ENCODE data around the gene BCORL1. TPM values are rescaled to one million over a fixed set of nuclear protein-coding genes. Genes with fewer than 3 reads are reported as not detected.

The BCORL1 gene
- total and polyA plus RNA-seq, 2 donors from 2014 or later = 3.9 to 14.1 TPM

GRCh38 chrX:129996120-129996519, 13.7 kb downstream of the BCORL1 start:
- Histone ChIP-seq H3K9me3 (ENCODE audit: control insufficient read depth in 2 of 3, insufficient read depth in 1 of 3, low read length in 3 of 3) (no peaks in the 10 kb centered on the region), H3K9ac (ENCODE audit: low read length in 3 of 3) (no peak overlapping the region), H3K27ac (ENCODE audit: low read depth in 2 of 2, low read length in 2 of 2) (no peak overlapping the region), H3K4me3 (ENCODE audit: low read length in 3 of 3) (no peak overlapping the region), H3K36me3 (ENCODE audit: control insufficient read depth in 2 of 3, insufficient read depth in 3 of 3, low read length in 3 of 3) (no peaks in the 10 kb centered on the region), H3K4me1 (ENCODE audit: control insufficient read depth in 2 of 3, insufficient read depth in 2 of 3, low read depth in 1 of 3, low read length in 3 of 3) (no peaks in the 10 kb centered on the region), H3K27me3 (ENCODE audit: control insufficient read depth, insufficient read depth, low read length) (no peaks in the 10 kb centered on the region)
- DNase-seq (no peak), FAIRE-seq (no peak)
- intact Hi-C loops (cut with DNase I) = no loop called here
- no peak for TF ChIP-seq CTCF (IDR thresholded peaks at IDR 0.05; ENCODE audit: borderline replicate concordance, extremely low read depth, insufficient read depth)

GRCh38 chrX:129997086-129997485, 14.7 kb downstream of the BCORL1 start:
- Histone ChIP-seq H3K36me3 (ENCODE audit: control insufficient read depth in 2 of 3, insufficient read depth in 3 of 3, low read length in 3 of 3) (no peaks in the 10 kb centered on the region), H3K9me3 (ENCODE audit: control insufficient read depth in 2 of 3, insufficient read depth in 1 of 3, low read length in 3 of 3) (no peaks in the 10 kb centered on the region), H3K27me3 (ENCODE audit: control insufficient read depth, insufficient read depth, low read length) (no peaks in the 10 kb centered on the region), H3K4me1 (ENCODE audit: control insufficient read depth in 2 of 3, insufficient read depth in 2 of 3, low read depth in 1 of 3, low read length in 3 of 3) (no peaks in the 10 kb centered on the region), H3K4me3 (ENCODE audit: low read length in 3 of 3) (no peak overlapping the region), H3K27ac (ENCODE audit: low read depth in 2 of 2, low read length in 2 of 2) (no peak overlapping the region), H3K9ac (ENCODE audit: low read length in 3 of 3) (no peak overlapping the region)
- intact Hi-C loops (cut with DNase I) = no loop called here
- no peak for TF ChIP-seq CTCF (IDR thresholded peaks at IDR 0.05; ENCODE audit: borderline replicate concordance, extremely low read depth, insufficient read depth)
- FAIRE-seq (no peak), DNase-seq (no peak)

- no peaks in the 10 kb centered on the region for H3K4me1 ChIP-seq (ENCODE audit: control insufficient read depth in 2 of 3, insufficient read depth in 2 of 3, low read depth in 1 of 3, low read length in 3 of 3)
- no peak overlapping the region for H3K4me3 ChIP-seq (ENCODE audit: low read length in 3 of 3)
- DNase-seq = no peak
- no peaks in the 10 kb centered on the region for H3K9me3 ChIP-seq (ENCODE audit: control insufficient read depth in 2 of 3, insufficient read depth in 1 of 3, low read length in 3 of 3)
- H3K27ac ChIP-seq (ENCODE audit: low read depth in 2 of 2, low read length in 2 of 2) = no peak overlapping the region
- intact Hi-C loops (cut with DNase I) = no loop called here
- no peaks in the 10 kb centered on the region for H3K27me3 ChIP-seq (ENCODE audit: control insufficient read depth, insufficient read depth, low read length)
- FAIRE-seq = no peak
- H3K9ac ChIP-seq (ENCODE audit: low read length in 3 of 3) = no peak overlapping the region
- no peak for TF ChIP-seq CTCF (IDR thresholded peaks at IDR 0.05; ENCODE audit: borderline replicate concordance, extremely low read depth, insufficient read depth)
- no peaks in the 10 kb centered on the region for H3K36me3 ChIP-seq (ENCODE audit: control insufficient read depth in 2 of 3, insufficient read depth in 3 of 3, low read length in 3 of 3)
Measured at GRCh38 chrX:129998021-129998420, 15.6 kb downstream of the BCORL1 start.

- no peaks in the 10 kb centered on the region for H3K9me3 ChIP-seq (ENCODE audit: control insufficient read depth in 2 of 3, insufficient read depth in 1 of 3, low read length in 3 of 3)
- no peaks in the 10 kb centered on the region for H3K36me3 ChIP-seq (ENCODE audit: control insufficient read depth in 2 of 3, insufficient read depth in 3 of 3, low read length in 3 of 3)
- FAIRE-seq (no peak), DNase-seq (no peak)
- no peak overlapping the region for H3K4me3 ChIP-seq (ENCODE audit: low read length in 3 of 3)
- no peaks in the 10 kb centered on the region for H3K27me3 ChIP-seq (ENCODE audit: control insufficient read depth, insufficient read depth, low read length)
- no peak for TF ChIP-seq CTCF (IDR thresholded peaks at IDR 0.05; ENCODE audit: borderline replicate concordance, extremely low read depth, insufficient read depth)
- intact Hi-C loops (cut with DNase I) = no loop called here
- no peak overlapping the region for H3K27ac ChIP-seq (ENCODE audit: low read depth in 2 of 2, low read length in 2 of 2)
- H3K9ac ChIP-seq (ENCODE audit: low read length in 3 of 3) = no peak overlapping the region
- no peaks in the 10 kb centered on the region for H3K4me1 ChIP-seq (ENCODE audit: control insufficient read depth in 2 of 3, insufficient read depth in 2 of 3, low read depth in 1 of 3, low read length in 3 of 3)
Measured at GRCh38 chrX:130001893-130002292, 19.5 kb downstream of the BCORL1 start.

All from kidney (tissue), 14 donors.